Stimulated activated CD8-positive, alpha-beta memory T cell treated with anti-CD3 and anti-CD28 coated beads, Interleukin-15, amount 100 ng/mL, for 1 hour (primary cell): ENCODE measurements around the gene KIAA0513.

ENCODE experiments used
- DNase-seq: peaks from one replicate; pipeline ENCODE4 v3.0.0-alpha.2; 2020; ENCODE audit warnings: low read depth

KIAA0513 gene

DNA sequence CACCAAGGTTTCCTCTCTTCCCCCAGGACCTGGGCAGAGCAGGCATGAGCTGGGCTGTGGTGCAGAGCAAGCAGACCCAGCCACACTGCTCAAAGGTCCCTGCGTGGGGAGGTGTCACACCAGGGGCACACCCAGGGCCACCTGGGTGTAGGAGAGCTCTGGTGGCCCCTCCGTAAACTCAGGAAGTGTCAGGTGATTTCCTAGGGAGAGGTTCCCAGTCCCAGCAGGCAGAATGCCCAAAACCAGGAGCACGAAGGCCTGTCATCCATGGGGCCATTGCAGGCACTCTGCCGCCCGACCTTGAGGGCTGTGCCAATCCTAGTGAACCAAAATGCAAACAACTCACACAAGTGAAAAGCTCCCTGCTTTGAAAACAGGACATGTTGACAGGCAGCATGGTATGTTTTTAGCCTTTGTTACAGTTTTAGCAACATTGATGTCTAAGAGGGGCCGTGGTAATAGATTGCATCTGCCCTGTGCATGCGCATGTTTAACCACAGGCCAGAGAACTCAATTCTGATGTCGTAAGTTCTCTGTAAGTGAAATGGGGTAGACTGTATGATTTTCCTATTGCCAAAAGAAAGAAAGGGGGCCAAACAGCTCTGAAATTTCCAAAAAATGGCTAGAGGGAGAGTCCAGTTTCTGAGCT, 63.4 kb downstream of the KIAA0513 start:
- DNase-seq = no peak

GRCh38 chr16:85091522-85091910, 63.9 kb downstream of the KIAA0513 start:
- DNase-seq = no peak

- no peak for DNase-seq
These were observed 64.7 kb downstream of the KIAA0513 start for GRCh38 chr16:85092309-85092708.

GRCh38 chr16:85092851-85093250, 65.3 kb downstream of the KIAA0513 start:
- no peak for DNase-seq

DNA sequence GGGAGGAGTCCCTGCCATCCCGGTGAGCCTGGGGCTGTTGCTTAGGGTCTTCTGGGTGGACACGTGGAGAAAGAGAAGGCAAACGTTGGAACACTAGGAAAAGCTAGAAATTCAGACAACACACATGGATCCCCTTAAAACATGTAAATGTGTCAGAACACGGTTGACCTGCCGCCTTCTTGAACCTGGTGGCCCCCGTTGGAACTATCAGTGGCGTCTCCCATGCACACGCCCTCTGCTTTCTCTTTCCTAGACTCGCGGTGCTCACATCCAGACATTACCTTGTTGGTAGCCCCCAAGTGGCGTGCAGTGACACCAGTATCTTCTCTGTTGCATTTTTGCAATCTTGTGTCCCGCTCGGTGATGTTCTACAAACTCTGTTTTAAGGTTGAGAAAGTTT, 66.1 kb downstream of the KIAA0513 start:
- no peak for DNase-seq

GRCh38 chr16:85094176-85094805, 66.7 kb downstream of the KIAA0513 start:
- DNase-seq = no peak

DNA sequence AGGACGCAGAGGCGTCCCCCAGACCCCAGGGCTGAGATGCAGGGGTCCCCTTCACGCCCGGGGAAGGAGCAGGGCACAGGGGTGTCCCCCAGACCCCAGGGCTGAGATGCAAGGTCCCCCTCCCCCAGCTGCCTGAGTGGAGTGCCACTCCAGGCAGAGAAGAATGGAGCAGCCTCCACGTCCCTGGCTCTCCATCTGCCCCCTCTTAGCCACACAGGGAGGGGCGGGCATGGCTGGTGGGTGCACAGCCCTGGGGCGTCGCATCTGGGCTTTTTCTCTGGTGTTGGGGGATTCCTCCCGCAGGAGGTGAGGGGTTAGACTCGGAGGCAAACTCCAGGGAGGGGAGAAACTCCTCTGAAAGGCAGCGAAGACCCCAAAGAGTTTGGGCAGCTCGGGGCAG, 67.2 kb downstream of the KIAA0513 start:
- no peak for DNase-seq

DNA sequence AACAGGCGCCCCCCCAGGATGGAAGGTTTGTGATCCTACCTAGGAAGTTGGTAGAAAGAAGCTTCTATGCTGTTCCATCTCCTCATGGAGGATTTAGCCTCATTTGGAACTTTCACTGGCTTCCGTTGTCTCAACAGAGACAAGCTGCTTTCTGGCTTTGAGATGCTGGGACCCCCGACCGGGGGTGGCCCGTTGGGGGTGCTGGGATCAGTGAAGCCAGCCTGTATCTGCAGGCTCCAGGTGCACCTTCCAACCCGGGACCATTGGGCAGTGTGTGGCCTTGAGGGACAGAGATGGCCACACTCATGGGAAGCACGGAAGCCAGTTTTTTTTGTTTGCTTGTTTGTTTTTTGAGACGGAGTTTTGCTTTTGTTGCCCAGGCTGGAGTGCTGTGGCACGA, 69.3 kb downstream of the KIAA0513 start:
- DNase-seq = no peak

DNA sequence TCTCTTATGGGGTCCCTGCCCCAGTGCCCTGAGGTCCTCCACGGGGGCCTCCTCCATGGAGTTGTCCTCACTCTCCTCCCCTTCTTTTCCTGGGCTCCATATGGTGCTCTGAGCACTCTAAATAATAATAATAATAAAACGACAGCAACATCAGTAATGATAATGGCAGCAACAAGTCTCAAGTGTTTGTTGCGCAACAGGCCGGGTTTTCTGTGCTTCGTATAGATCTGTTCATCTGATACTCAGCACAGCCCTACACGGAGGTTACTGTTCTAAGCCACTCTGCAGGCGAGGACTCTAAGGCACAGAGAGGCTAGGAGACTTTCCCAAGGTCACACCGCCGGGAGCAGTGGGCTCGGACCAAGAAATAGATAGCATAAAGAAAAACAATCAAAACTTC, 71.0 kb downstream of the KIAA0513 start:
- no peak for DNase-seq

DNA sequence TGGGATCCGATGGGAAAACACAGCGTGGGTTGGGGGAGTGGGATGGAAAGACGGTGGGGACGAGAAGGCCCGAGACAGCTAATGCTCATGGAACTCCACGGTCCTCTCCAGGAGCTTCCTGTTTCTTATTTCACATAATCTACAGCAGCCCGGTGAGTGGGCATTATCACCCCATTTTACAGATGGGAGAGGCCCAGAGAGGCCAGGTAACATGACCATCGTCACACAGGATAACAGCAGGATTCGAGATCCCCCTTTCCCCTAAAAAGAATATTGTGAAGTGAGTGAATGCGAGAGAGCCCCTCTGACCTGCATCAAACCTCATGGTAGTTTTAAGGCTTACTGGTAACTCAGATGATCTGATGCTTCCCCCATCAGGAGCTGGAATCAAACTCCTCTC, 72.7 kb downstream of the KIAA0513 start:
- no peak for DNase-seq

DNA sequence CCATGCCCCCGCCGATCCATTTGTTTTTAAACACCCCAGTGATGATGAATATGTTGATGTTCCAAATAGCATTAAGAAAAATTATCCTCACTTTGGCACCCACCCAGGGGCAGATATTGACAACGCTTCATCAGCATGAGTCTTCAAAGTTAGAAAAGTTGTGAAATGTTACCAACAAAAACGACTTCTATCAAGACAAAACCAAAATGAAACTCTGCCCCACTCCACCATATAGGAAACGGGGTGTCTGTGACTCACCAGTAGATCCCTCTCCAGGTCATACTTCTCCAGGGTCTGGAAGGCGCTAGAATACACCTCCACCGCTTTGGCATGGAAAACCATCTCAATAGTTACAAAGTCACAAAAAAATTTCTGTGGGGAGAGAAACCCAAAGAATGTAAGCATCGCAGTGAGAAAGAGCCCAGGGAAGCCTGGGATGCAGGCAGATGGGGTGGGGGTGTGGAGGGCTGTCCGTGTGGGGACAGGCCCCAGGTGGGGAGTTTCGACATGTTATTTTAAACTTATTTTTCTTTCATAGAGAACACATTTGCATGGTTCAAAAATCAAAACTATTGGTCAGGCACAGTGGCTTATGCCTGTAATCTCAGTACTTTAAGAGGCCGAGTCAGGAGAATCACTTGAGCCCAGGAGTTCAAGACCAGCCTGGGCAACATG, 74.5 kb downstream of the KIAA0513 start:
- no peak for DNase-seq

- no peak for DNase-seq
These were observed 75.8 kb downstream of the KIAA0513 start for GRCh38 chr16:85103114-85104079.

- DNase-seq = no peak
These were observed 76.6 kb downstream of the KIAA0513 start for GRCh38 chr16:85104147-85104546.

DNA sequence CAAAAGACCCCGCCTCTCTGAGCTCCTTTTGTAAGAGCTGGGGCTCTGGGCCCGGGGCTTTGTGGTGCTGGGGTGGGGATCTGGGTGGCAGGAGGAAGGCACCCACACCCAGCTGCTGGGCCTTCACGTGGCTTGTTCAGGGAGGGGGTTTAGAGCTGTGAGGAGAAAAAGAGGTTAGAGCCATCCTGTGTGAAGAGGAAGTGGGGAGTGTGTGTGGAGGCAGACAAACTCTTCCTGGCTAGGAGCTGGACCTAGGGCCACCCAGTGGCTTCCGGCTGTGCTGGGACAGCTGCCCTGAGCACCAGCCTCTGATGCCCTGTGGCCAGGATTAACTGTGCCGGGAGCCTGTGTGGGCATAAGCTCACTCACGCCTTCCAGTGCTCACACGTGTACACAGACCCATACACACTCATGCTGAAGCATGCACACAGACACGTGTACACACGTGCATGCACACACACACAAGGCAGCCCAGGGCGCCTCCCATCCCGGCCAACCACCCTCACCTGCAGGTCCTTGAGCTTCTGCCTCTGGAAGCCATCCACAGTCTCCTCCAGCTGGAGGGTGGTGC, 77.3 kb downstream of the KIAA0513 start:
- DNase-seq = no peak

GRCh38 chr16:85105475-85105874, 77.9 kb downstream of the KIAA0513 start:
- no peak for DNase-seq

DNA sequence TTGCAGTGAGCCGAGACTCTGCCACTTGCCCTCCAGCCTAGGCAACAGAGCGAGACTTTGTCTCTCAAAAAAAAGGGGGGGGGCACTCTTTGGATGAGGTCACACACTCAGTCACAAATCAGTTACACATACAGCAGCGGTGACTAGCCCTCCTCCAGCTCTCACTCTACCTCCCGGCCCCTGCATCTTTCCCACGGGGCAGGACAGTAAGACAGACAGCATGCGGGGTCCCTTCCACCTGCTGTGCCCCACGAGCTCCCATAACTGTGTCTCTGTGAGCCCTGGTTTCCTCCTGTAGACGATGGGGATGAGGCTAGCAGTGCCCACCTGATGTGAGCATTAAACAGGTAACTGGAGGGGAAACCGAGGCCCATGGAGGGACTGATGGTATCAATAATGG, 79.5 kb downstream of the KIAA0513 start:
- no peak for DNase-seq

- no peak for DNase-seq
These were observed 79.9 kb downstream of the KIAA0513 start for GRCh38 chr16:85107532-85107931.

GRCh38 chr16:85110105-85110504, 82.5 kb downstream of the KIAA0513 start:
- DNase-seq = no peak

- no peak for DNase-seq
These were observed 83.6 kb downstream of the KIAA0513 start for GRCh38 chr16:85111184-85111583.

DNA sequence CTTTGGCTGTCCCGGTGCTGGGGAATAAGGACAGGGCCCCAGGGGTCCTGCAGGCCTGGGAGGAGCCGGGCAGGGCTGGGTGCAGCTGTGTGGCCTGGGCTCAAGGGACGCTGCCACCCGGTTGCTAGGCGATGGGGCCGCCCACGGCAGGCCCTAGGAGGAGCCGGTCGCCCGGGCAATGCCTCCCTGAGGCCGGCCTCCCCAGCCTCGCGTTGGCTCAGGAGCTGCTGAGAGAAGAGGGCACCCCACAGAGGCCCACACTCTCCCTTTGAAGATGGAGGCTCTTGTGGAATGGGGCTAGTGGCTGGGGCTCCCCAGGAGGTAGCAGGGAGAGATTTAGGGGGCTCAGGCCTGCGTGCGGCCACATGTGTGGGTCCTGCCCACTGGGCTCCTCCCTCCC, 84.8 kb downstream of the KIAA0513 start, which contains the start of gene CIBAR2:
Gene CIBAR2, minus strand, starts transcription at position 109 of the 400 bp plus-strand sequence. CDS start 120 bp downstream, outside the sequence.
- DNase-seq = no peak

- no peak for DNase-seq
These were observed 85.7 kb downstream of the KIAA0513 start for GRCh38 chr16:85113168-85113733.

DNA sequence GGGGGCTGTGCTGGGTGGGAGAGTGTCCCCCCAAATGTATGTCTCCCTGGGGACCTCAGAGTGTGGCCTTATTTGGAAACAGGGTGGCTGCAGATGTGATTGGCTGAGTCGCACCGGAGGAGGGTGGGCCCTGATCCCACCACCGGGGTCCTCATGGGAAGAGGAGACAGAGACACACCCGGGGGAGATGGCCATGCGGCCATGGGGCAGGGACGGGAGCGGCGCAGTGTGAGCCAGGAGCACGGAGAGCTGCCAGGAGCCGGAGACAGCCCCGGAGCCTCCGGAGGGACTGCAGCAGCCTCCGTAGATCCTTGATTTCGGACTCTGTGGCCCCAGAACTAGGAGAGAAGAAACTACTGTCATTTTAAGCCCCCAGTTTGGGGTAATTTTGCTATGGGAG, 86.3 kb downstream of the KIAA0513 start:
- no peak for DNase-seq
